GM18951 (cell line): ENCODE results near the gene ARID1B.
A peak's percentile ranks its signal among the peaks of the same experiment; 100 is the strongest.

Experiments
- POLR2A ChIP-seq: IDR thresholded peaks from 4 replicates; pipeline ENCODE4 v1.6.1; 2011; ENCODE audit warnings: mild to moderate bottlenecking; ENCODE audit not compliant: insufficient read length, insufficient read depth; ENCODE audit errors: extremely low read depth
- in situ Hi-C: fragments of 300-500 bp; cut with MboI; formaldehyde crosslinking; loops from one replicate; pipeline ENCODE4 v1.12.0; 2022; ENCODE audit warnings: low sequenced_read_pairs, mixed read lengths, inconsistent platforms; ENCODE audit not compliant: unreplicated experiment

ARID1B gene

GRCh38 chr6:157211603-157212455 lies 434.7 kb downstream of the ARID1B start:
- TF ChIP-seq POLR2A: no peak
- in situ Hi-C loops: no loop called here

- in situ Hi-C loops: no loop called here
Measured at GRCh38 chr6:157213426-157213825, 436.2 kb downstream of the ARID1B start.

GRCh38 chr6:157213907-157214565 lies 436.9 kb downstream of the ARID1B start:
- in situ Hi-C loops: no loop called here
- TF ChIP-seq POLR2A: no peak

More at GRCh38 chr6:157213426-157213825, 436.2 kb downstream of the ARID1B start:
- TF ChIP-seq POLR2A: no peak

- in situ Hi-C loops: no loop called here
Measured at GRCh38 chr6:157215717-157216116, 438.5 kb downstream of the ARID1B start.

GRCh38 chr6:157216570-157216969 lies 439.4 kb downstream of the ARID1B start:
- no peak for TF ChIP-seq POLR2A
- in situ Hi-C loops: no loop called here

More at GRCh38 chr6:157215717-157216116, 438.5 kb downstream of the ARID1B start:
- TF ChIP-seq POLR2A: no peak

- in situ Hi-C loops: no loop called here
Measured at GRCh38 chr6:157217198-157217893, 440.2 kb downstream of the ARID1B start.

GRCh38 chr6:157217894-157218370 lies 440.8 kb downstream of the ARID1B start:
- in situ Hi-C loops: no loop called here
- TF ChIP-seq POLR2A: no peak

More at GRCh38 chr6:157217198-157217893, 440.2 kb downstream of the ARID1B start:
- no peak for TF ChIP-seq POLR2A

GRCh38 chr6:157218371-157219198 lies 441.4 kb downstream of the ARID1B start:
- TF ChIP-seq POLR2A: no peak
- in situ Hi-C loops: no loop called here

GRCh38 chr6:157219201-157220200 lies 442.3 kb downstream of the ARID1B start:
- in situ Hi-C loops: no loop called here
- TF ChIP-seq POLR2A: no peak

GRCh38 chr6:157220485-157220884 lies 443.3 kb downstream of the ARID1B start:
- TF ChIP-seq POLR2A: no peak
- in situ Hi-C loops: no loop called here

- TF ChIP-seq POLR2A: peak; percentile 34
- in situ Hi-C loops: no loop called here
Measured at GRCh38 chr6:157221049-157221816, 444.1 kb downstream of the ARID1B start.
